ENCODE results near the gene MOGAT2. TPM values are rescaled to one million over a fixed set of nuclear protein-coding genes. Genes with fewer than 3 reads are reported as not detected.

Gene MOGAT2
- total and polyA plus RNA-seq, 2 of the 13 experiments (the other 11 are each of a cell fraction or from before 2014, with no cell fraction given): 27.2 to 27.8 TPM

GRCh38 chr11:75719340-75720239, 2.0 kb downstream of the MOGAT2 start (continued):
- 0 out of 2 replicates have a peak, but pooled peaks have one; percentile 29 for TF ChIP-seq FUBP1 (CRISPR knock-in tag; IDR thresholded peaks at IDR 0.05; ENCODE audit: borderline replicate concordance)
- TF ChIP-seq TFE3 (CRISPR knock-in tag; IDR thresholded peaks at IDR 0.05): peak; percentile 64; the same call in 1 of the 2 replicates
- TF ChIP-seq ZNF556 (CRISPR knock-in tag; IDR thresholded peaks at IDR 0.05; ENCODE audit: borderline replicate concordance): no peak
- 0 out of 2 replicates have a peak, but pooled peaks have one; percentile 36 for TF ChIP-seq ESRRA (CRISPR knock-in tag; IDR thresholded peaks at IDR 0.05; ENCODE audit: low read depth)
- 0 out of 2 replicates have a peak, but pooled peaks have one; percentile 29 for TF ChIP-seq ZNF317 (CRISPR knock-in tag; IDR thresholded peaks at IDR 0.05)
- peak; percentile 72; the same call in 1 of the 2 replicates for TF ChIP-seq GFI1 (CRISPR knock-in tag; IDR thresholded peaks at IDR 0.05; ENCODE audit: borderline replicate concordance)
- peak; percentile 55; the same call in 1 of the 2 replicates for TF ChIP-seq RBFOX2 (IDR thresholded peaks at IDR 0.05; ENCODE audit: low read depth, low read length)
- TF ChIP-seq NFIB (CRISPR knock-in tag; IDR thresholded peaks at IDR 0.05; ENCODE audit: borderline replicate concordance): no peak
- no peak for TF ChIP-seq KIAA2018 (CRISPR knock-in tag; IDR thresholded peaks at IDR 0.05; ENCODE audit: borderline replicate concordance)
- 0 out of 2 replicates have a peak, but pooled peaks have one; percentile 13 for TF ChIP-seq TGIF2 (CRISPR knock-in tag; IDR thresholded peaks at IDR 0.05)
- TF ChIP-seq IKZF4 (CRISPR knock-in tag; IDR thresholded peaks at IDR 0.05; ENCODE audit: borderline replicate concordance, low read depth, not compliant biosample characterization): no peak
- peak; percentile 85 for TF ChIP-seq SPEN (CRISPR knock-in tag; IDR thresholded peaks at IDR 0.05; ENCODE audit: low read depth)
- TF ChIP-seq ZNF598 (CRISPR knock-in tag; IDR thresholded peaks at IDR 0.05; ENCODE audit: borderline replicate concordance): no peak; the same call in 1 of the 2 replicates
- no peak for TF ChIP-seq ZNF780A (CRISPR knock-in tag; IDR thresholded peaks at IDR 0.05)
- TF ChIP-seq RXRB (CRISPR knock-in tag; IDR thresholded peaks at IDR 0.05; ENCODE audit: borderline replicate concordance): peak; percentile 33; the same call in 1 of the 2 replicates
- peak; percentile 56 for TF ChIP-seq POGZ (CRISPR knock-in tag; IDR thresholded peaks at IDR 0.05)
